ENCODE results near the gene FBLN5.

GRCh38 chr14:91925001-91925726 lies 22.3 kb downstream of the FBLN5 start:
- TF ChIP-seq CTCF (IDR thresholded peaks at IDR 0.05): no peak
- no peak for TF ChIP-seq POLR2A (IDR thresholded peaks at IDR 0.05)
- TF ChIP-seq EP300 (IDR thresholded peaks at IDR 0.05): no peak
